PC-3 (cell line): Measurements from ENCODE around the gene SERPINB6.

Experiments used
- CTCF ChIP-seq: fragments of 300-600 bp; sonication (generic); conservative IDR thresholded peaks from 2 replicates; pipeline ENCODE4 v1.5.1; 2017; ENCODE audit warnings: antibody characterized with exemption, low read depth, mild to moderate bottlenecking, low read length
- EZH2 ChIP-seq: fragments of 300-600 bp; sonication (generic); IDR thresholded peaks from one replicate; pipeline ENCODE4 v1.6.1; 2017; ENCODE audit warnings: antibody characterized with exemption, mild to moderate bottlenecking, low read length; ENCODE audit not compliant: unreplicated experiment
- EZH2phosphoT487 ChIP-seq: fragments of 300-600 bp; sonication (generic); IDR thresholded peaks from 2 replicates; pipeline ENCODE4 v1.6.1; 2018; ENCODE audit warnings: mild to moderate bottlenecking, antibody characterized with exemption, low read length, borderline replicate concordance

- TF ChIP-seq CTCF (no peak), EZH2 (no peak), EZH2phosphoT487 (no peak)
These were observed 57.1 kb downstream of the SERPINB6 start for GRCh38 chr6:2914318-2914660.
